ENCODE data around the gene UCK2. TPM values are rescaled to one million over a fixed set of nuclear protein-coding genes. Genes with fewer than 3 reads are reported as not detected.

Gene UCK2
- total RNA-seq, 1 donor from 2014 or later: 49.8 TPM

DNA sequence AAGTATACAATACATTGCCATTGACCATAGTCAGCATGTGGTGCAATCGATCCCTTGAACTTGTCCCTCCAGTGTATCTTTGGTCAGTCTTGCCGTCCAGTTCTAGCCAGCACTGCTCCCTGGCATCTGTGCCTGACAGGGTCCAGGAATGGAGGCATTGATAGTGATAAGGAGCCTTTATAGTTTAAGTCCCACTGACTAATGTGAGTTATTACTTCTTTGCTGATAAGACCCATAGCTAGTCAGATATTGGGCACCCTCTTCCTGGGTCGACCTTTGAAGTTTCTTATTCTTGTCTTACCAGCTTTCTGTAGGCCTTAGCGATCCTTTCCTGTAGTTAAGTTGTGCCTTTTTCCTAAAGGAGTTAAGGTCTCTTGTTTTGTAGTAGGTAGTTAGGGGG, 13.0 kb downstream of the UCK2 start:
- Mint-ChIP-seq H3K27me3 (ENCODE audit: unreplicated experiment) (no peaks in the 10 kb centered on the region), H3K4me3 (ENCODE audit: unreplicated experiment) (no peak overlapping the region), H3K4me1 (ENCODE audit: unreplicated experiment) (peaks cover 44% of the 10 kb centered on the region), H3K9me3 (ENCODE audit: unreplicated experiment) (no peaks in the 10 kb centered on the region), H3K27ac (ENCODE audit: unreplicated experiment) (no peak overlapping the region), H3K36me3 (ENCODE audit: unreplicated experiment) (no peaks in the 10 kb centered on the region)
- TF ChIP-seq, protein P1, sequence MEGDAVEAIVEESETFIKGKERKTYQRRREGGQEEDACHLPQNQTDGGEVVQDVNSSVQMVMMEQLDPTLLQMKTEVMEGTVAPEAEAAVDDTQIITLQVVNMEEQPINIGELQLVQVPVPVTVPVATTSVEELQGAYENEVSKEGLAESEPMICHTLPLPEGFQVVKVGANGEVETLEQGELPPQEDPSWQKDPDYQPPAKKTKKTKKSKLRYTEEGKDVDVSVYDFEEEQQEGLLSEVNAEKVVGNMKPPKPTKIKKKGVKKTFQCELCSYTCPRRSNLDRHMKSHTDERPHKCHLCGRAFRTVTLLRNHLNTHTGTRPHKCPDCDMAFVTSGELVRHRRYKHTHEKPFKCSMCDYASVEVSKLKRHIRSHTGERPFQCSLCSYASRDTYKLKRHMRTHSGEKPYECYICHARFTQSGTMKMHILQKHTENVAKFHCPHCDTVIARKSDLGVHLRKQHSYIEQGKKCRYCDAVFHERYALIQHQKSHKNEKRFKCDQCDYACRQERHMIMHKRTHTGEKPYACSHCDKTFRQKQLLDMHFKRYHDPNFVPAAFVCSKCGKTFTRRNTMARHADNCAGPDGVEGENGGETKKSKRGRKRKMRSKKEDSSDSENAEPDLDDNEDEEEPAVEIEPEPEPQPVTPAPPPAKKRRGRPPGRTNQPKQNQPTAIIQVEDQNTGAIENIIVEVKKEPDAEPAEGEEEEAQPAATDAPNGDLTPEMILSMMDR (IDR thresholded peaks at IDR 0.05): no peak
- no peak for DNase-seq (ENCODE audit: extremely low spot score, unreplicated experiment)

DNA sequence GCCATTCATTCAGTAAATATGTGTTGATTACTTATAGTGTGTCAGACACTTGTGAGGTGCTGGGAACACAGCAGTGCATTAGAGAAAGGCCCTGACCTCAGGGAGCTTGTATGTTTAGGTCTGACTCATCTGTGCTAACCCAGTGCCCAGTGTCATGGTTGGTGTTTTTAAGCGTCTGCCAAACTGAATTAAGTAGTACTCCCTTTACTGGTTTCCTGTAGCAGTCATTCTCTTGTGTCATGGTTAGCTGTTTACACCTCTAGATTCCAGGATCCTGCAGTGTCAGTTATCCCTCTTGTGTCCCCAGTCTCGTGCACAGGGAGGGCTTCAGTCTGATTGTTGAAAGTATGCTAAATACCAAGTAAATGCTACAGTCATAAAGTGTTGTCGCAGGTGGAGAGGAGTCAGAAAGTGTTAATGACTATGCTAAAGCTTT, 14.2 kb downstream of the UCK2 start:
- H3K27ac Mint-ChIP-seq (ENCODE audit: unreplicated experiment): peak overlapping the region; percentile 77

DNA sequence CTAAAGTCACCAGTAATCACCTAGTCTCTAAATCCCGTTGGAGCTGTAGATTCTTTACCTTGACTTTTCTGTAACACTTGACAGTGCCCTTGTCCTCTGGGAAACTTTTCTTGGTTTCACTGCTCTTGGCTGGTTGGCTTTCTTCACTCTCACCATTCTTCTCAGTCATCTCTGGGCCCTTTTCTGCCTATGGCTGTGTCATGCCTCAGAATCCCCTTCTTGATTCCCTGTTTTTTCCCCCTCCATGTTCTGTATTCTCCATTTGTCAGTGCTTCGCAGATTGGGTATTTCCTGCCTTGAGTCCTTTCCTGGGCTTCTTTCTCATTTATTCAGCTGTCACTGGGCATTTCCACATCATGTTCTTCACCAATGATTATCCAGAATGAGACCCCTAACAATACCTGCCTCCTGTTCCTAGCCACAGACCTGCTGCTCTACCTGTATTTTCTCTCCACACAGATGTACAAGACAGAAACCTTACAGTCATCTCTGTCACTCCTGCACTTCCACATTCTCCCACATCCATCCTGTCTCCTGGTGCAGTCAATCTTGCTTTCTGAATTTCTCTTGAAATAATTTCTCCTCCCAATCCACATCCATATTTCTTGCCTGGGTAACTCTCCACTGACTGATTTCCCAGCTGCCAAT, 14.7 kb downstream of the UCK2 start:
- peaks cover 42% of the 10 kb centered on the region for H3K4me1 Mint-ChIP-seq (ENCODE audit: unreplicated experiment)
- TF ChIP-seq, protein P1 (IDR thresholded peaks at IDR 0.05): no peak
- no peaks in the 10 kb centered on the region for H3K9me3 Mint-ChIP-seq (ENCODE audit: unreplicated experiment)
- no peaks in the 10 kb centered on the region for H3K36me3 Mint-ChIP-seq (ENCODE audit: unreplicated experiment)
- H3K27me3 Mint-ChIP-seq (ENCODE audit: unreplicated experiment): no peaks in the 10 kb centered on the region
- peak overlapping the region; percentile 77 for H3K27ac Mint-ChIP-seq (ENCODE audit: unreplicated experiment)
- H3K4me3 Mint-ChIP-seq (ENCODE audit: unreplicated experiment): peak overlapping the region; percentile 36
- DNase-seq (ENCODE audit: extremely low spot score, unreplicated experiment): no peak

More for the DNA sequence above, 14.2 kb downstream of the UCK2 start:
- no peak for DNase-seq (ENCODE audit: extremely low spot score, unreplicated experiment)
- TF ChIP-seq, protein P1 (IDR thresholded peaks at IDR 0.05): no peak
- H3K27me3 Mint-ChIP-seq (ENCODE audit: unreplicated experiment): no peaks in the 10 kb centered on the region
- H3K36me3 Mint-ChIP-seq (ENCODE audit: unreplicated experiment): no peaks in the 10 kb centered on the region
- H3K4me3 Mint-ChIP-seq (ENCODE audit: unreplicated experiment): no peak overlapping the region
- H3K9me3 Mint-ChIP-seq (ENCODE audit: unreplicated experiment): no peaks in the 10 kb centered on the region
- peaks cover 45% of the 10 kb centered on the region for H3K4me1 Mint-ChIP-seq (ENCODE audit: unreplicated experiment)

DNA sequence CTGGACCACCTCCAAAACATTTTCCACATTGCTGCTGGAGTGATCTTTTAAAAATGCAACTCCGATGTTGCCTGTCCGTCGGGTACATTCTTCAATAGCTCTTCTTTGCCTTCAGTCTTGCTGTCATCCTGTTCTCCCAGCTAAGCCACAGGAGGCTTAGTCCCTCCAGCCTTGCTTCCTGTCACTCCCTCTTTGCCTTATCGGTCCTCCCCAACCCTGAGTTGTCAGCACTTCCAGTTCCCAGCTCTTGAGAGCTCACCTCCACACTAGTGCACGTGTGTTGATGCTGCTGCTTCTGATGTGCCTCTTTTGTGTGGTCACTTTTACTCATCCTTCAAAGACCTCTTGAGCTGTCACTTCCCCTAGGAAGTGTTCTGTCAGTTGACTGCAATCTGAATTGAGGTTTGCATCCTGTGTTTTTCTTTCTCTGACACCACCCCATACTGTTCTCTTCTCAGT, 15.3 kb downstream of the UCK2 start:
- H3K4me3 Mint-ChIP-seq (ENCODE audit: unreplicated experiment): peak overlapping the region; percentile 36
- DNase-seq (ENCODE audit: extremely low spot score, unreplicated experiment): no peak
- peak overlapping the region; percentile 77 for H3K27ac Mint-ChIP-seq (ENCODE audit: unreplicated experiment)
- no peaks in the 10 kb centered on the region for H3K27me3 Mint-ChIP-seq (ENCODE audit: unreplicated experiment)
- no peaks in the 10 kb centered on the region for H3K36me3 Mint-ChIP-seq (ENCODE audit: unreplicated experiment)
- TF ChIP-seq, protein P1 (IDR thresholded peaks at IDR 0.05): no peak
- H3K4me1 Mint-ChIP-seq (ENCODE audit: unreplicated experiment): peaks cover 44% of the 10 kb centered on the region
- no peaks in the 10 kb centered on the region for H3K9me3 Mint-ChIP-seq (ENCODE audit: unreplicated experiment)

DNA sequence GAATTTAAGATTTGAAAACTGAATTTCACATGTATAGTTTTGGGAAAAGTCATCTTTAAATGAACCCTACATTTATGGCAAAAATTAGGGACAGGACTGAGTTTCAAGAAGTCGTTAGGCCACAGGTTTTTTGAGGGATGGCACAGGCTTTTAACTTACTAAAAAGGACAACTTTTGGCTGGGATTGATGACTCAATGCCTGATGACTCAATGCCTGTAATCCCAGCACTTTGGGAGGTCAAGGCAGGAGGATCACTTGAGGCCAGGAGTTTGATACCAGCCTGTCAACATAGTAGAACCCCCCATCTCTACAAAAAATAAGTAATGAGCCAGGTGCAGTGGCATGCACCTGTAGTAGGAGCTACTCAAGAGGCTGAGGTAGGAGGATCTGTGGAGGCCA, 15.9 kb downstream of the UCK2 start:
- Mint-ChIP-seq H3K27me3 (ENCODE audit: unreplicated experiment) (no peaks in the 10 kb centered on the region), H3K4me3 (ENCODE audit: unreplicated experiment) (no peak overlapping the region), H3K36me3 (ENCODE audit: unreplicated experiment) (no peaks in the 10 kb centered on the region), H3K4me1 (ENCODE audit: unreplicated experiment) (peaks cover 38% of the 10 kb centered on the region), H3K9me3 (ENCODE audit: unreplicated experiment) (no peaks in the 10 kb centered on the region), H3K27ac (ENCODE audit: unreplicated experiment) (peak overlapping the region; percentile 77)
- TF ChIP-seq, protein P1 (IDR thresholded peaks at IDR 0.05): no peak
- DNase-seq (ENCODE audit: extremely low spot score, unreplicated experiment): no peak

All from osteocyte (in vitro differentiated cells).